Duodenal mucosa (tissue), 2 donors: ENCODE measurements around the gene ANKRD13D.
A peak's percentile ranks its signal among the peaks of the same experiment; 100 is the strongest.

ENCODE experiments used
- H3K27ac ChIP-seq: one replicate; pipeline ENCODE4 v1.7.0; 2013; ENCODE audit warnings: low read depth, low read length
- H3K27me3 ChIP-seq, 2 donors: one replicate each; pipeline ENCODE4 v1.7.0; 2013; ENCODE audit warnings: low read length in 2 of 2, control low read depth in 1 of 2; ENCODE audit not compliant: insufficient read depth in 2 of 2, control insufficient read depth in 1 of 2
- H3K36me3 ChIP-seq, 2 donors: one replicate each; pipeline ENCODE4 v1.7.0; 2013; ENCODE audit warnings: low read length in 2 of 2, control low read depth in 1 of 2; ENCODE audit not compliant: insufficient read depth in 2 of 2, control insufficient read depth in 1 of 2
- H3K4me1 ChIP-seq, 2 donors: one replicate each; pipeline ENCODE4 v1.7.0; 2013; ENCODE audit warnings: low read length in 2 of 2, control low read depth in 1 of 2; ENCODE audit not compliant: insufficient read depth in 2 of 2, control insufficient read depth in 1 of 2
- H3K4me3 ChIP-seq, 2 donors: one replicate each; pipeline ENCODE4 v1.7.0; 2013; ENCODE audit warnings: low read length in 2 of 2, low read depth in 1 of 2
- H3K9ac ChIP-seq, 2 donors: one replicate each; pipeline ENCODE4 v1.7.0; 2013; ENCODE audit warnings: low read length in 2 of 2, low read depth in 1 of 2
- H3K9me3 ChIP-seq, 2 donors: one replicate each; pipeline ENCODE4 v1.7.0; 2013; ENCODE audit warnings: low read length in 2 of 2, control low read depth in 1 of 2; ENCODE audit not compliant: control insufficient read depth in 1 of 2

Gene ANKRD13D

GRCh38 chr11:67298786-67299185, 9.7 kb downstream of the ANKRD13D start:
- no peak overlapping the region for H3K4me3 ChIP-seq
- H3K9me3 ChIP-seq, result peaks cover 6 to 9% of the 10 kb centered on the region in 2 donors
- H3K27ac ChIP-seq, result no peak overlapping the region
- no peaks in the 10 kb centered on the region for H3K27me3 ChIP-seq
- no peak overlapping the region for H3K9ac ChIP-seq
- peaks cover 8 to 33% of the 10 kb centered on the region in 2 donors for H3K36me3 ChIP-seq
- H3K4me1 ChIP-seq, result peaks cover 7 to 16% of the 10 kb centered on the region in 2 donors

- no peaks in the 10 kb centered on the region for H3K27me3 ChIP-seq
- H3K9me3 ChIP-seq, result peaks cover 6 to 9% of the 10 kb centered on the region in 2 donors
- H3K36me3 ChIP-seq, result peaks cover 8 to 33% of the 10 kb centered on the region in 2 donors
- H3K4me3 ChIP-seq, result no peak overlapping the region
- H3K9ac ChIP-seq, result no peak overlapping the region
- H3K4me1 ChIP-seq, result peaks cover 11 to 24% of the 10 kb centered on the region in 2 donors
- no peak overlapping the region for H3K27ac ChIP-seq
These were observed 10.5 kb downstream of the ANKRD13D start for GRCh38 chr11:67299471-67300191.

GRCh38 chr11:67300256-67300755, 11.2 kb downstream of the ANKRD13D start:
- H3K36me3 ChIP-seq, result peaks cover 8 to 33% of the 10 kb centered on the region in 2 donors
- H3K27me3 ChIP-seq, result no peaks in the 10 kb centered on the region
- H3K27ac ChIP-seq, result no peak overlapping the region
- peaks cover 6 to 9% of the 10 kb centered on the region in 2 donors for H3K9me3 ChIP-seq
- no peak overlapping the region for H3K4me3 ChIP-seq
- peaks cover 16 to 28% of the 10 kb centered on the region in 2 donors for H3K4me1 ChIP-seq
- no peak overlapping the region for H3K9ac ChIP-seq

DNA sequence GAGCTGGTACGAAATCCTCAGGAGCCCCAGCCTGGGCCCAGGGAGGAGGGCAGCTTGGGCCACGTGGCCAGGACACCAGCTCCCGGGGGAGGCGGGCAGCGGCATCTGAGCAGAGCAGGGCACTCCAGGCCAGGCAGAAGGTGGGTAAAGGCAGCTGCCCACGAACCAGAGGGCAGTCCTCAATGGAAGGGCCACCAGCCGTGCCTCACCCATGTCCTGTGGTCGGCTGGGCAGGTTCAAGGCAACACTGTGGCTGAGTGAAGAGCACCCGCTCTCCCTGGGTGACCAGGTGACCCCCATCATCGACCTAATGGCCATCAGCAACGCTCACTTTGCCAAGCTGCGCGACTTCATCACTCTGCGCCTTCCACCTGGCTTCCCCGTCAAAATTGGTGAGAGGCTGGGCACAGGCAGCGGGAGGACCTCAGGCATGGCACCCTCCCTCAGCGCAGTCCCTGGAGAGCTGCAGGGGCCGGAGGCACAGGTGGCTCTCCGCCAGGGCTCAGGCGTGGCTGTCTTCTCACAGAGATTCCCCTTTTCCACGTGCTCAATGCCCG, 11.7 kb downstream of the ANKRD13D start:
- peaks cover 8 to 33% of the 10 kb centered on the region in 2 donors for H3K36me3 ChIP-seq
- H3K27me3 ChIP-seq, result no peaks in the 10 kb centered on the region
- H3K9me3 ChIP-seq, result peaks cover 4 to 5% of the 10 kb centered on the region in 2 donors
- H3K27ac ChIP-seq, result no peak overlapping the region
- peaks cover 16 to 28% of the 10 kb centered on the region in 2 donors for H3K4me1 ChIP-seq
- H3K4me3 ChIP-seq, result no peak overlapping the region
- no peak overlapping the region for H3K9ac ChIP-seq

DNA sequence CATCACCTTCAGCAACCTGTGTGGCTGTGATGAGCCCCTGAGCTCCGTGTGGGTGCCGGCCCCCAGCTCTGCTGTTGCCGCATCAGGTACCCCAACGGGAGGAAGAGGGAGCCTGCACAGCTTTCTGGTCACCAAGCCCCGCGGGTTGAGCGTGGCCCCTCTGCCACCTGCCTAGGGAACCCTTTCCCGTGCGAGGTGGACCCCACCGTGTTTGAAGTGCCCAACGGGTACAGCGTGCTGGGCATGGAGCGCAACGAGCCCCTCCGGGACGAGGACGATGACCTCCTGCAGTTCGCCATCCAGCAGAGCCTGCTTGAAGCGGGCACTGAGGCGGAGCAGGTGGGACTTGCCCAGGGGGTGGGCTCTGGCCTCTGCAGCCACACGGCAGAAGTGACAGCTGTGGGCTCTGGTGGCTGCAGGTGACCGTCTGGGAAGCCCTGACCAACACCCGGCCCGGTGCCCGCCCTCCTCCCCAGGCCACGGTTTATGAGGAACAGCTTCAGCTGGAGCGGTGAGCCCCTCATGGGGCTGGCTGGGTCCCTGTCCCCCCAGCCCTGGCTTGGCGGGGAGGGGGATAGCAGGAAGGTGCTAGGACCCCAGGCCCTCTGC, 12.3 kb downstream of the ANKRD13D start:
- no peak overlapping the region for H3K9ac ChIP-seq
- H3K27me3 ChIP-seq, result no peaks in the 10 kb centered on the region
- H3K9me3 ChIP-seq, result no peaks in the 10 kb centered on the region
- H3K36me3 ChIP-seq, result peaks cover 8 to 33% of the 10 kb centered on the region in 2 donors
- H3K27ac ChIP-seq, result no peak overlapping the region
- H3K4me3 ChIP-seq, result peak overlapping the region in 1 of 2 donors; percentile 85
- H3K4me1 ChIP-seq, result peaks cover 16 to 28% of the 10 kb centered on the region in 2 donors

DNA sequence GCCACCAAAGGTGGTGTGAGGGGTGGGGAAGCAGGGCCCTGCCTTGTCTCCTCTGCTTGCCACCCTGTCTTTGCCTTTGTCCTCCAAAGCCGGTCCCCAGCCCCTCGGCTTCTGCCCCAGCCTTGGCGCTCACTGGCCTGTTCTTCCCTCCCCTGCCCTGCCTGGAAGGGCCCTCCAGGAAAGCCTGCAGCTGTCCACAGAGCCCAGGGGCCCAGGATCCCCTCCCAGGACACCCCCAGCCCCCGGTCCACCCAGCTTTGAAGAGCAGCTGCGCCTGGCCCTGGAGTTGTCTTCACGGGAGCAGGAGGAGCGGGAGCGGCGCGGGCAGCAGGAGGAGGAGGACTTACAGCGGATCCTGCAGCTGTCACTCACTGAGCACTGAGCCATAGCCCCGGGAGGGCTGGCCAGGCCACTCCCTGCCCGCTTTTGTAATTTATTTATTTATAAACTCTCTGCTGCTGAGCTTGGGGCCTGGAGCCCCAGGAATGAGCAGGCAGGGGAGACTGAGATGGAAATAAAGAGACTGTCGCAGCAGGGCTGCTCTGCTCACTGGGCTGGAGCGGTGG, 12.9 kb downstream of the ANKRD13D start:
- no peak overlapping the region for H3K27ac ChIP-seq
- H3K36me3 ChIP-seq, result peaks cover 9 to 37% of the 10 kb centered on the region in 2 donors
- peak overlapping the region; percentile 81 to 85 for H3K4me3 ChIP-seq
- H3K9ac ChIP-seq, result peak overlapping the region; percentile 82
- H3K9me3 ChIP-seq, result no peaks in the 10 kb centered on the region
- H3K4me1 ChIP-seq, result peaks cover 16 to 28% of the 10 kb centered on the region in 2 donors
- no peaks in the 10 kb centered on the region for H3K27me3 ChIP-seq

DNA sequence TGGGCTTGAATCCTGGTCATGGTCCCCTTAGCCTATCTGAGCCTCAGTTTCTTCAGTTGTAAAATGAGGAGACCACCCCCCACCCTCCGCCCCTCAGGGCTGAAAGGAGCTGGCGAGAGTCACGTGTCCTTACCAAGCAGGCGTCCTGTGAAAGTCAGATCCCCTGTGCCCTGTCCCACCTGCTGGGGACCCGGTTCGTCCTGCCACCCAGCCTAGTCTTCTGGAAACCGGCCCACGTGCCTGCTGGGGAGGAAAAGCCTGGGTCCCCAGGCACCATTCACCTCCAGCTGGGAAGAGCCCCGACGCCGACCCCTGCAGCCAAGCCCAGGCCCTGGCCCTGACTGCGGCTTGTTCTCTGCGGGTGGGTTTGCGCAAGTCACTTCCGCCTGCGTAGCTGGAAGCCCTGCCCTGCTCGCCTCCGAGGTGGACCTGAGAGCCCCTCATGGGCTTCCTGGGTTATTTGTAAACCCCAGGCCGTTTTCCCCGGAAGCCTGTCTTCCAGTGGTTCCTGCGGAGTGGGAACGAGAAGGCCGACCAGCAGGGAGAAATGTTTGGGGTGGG, 13.5 kb downstream of the ANKRD13D start:
- H3K27ac ChIP-seq, result peak overlapping the region; percentile 73
- peaks cover 14 to 42% of the 10 kb centered on the region in 2 donors for H3K36me3 ChIP-seq
- peak overlapping the region; percentile 82 for H3K9ac ChIP-seq
- no peaks in the 10 kb centered on the region for H3K9me3 ChIP-seq
- peak overlapping the region; percentile 81 to 85 for H3K4me3 ChIP-seq
- H3K27me3 ChIP-seq, result no peaks in the 10 kb centered on the region
- peaks cover 16 to 28% of the 10 kb centered on the region in 2 donors for H3K4me1 ChIP-seq

DNA sequence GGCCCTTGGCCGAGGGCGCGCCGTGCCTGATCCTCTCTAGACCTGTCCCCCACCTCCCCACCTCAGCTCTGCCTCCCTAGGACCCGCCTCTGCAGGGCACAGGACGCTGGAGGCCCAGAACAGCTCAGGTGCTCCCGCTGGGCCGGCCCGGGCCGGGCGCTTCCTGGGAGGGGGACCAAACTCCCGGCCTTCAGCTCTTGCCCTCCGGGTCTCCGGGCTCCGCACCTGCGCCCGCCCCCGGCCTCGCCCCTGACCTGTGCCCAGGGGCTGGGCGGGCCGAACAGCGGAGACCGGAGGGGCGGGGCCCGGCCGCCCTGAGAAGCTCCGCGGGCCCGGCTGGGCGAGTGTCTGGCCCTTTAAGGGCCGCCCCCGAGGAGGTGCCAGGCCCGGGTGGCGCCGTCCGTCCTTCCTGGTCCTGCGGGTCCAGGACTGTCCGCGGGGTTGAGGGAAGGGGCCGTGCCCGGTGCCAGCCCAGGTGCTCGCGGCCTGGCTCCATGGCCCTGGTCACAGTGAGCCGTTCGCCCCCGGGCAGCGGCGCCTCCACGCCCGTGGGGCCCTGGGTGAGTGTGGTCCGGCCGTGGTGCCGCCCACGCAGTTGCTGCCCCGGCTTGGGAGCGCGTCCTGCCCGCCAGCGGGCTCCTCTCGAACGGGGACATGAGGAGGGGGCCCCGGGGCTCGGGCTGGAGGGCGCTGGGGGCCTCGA, 14.2 kb downstream of the ANKRD13D start, which contains the start of gene SSH3:
Gene SSH3, plus strand, starts transcription at position 399 of the 703 bp plus-strand sequence. Its CDS starts 96 bp downstream, at position 495.
- Histone ChIP-seq H3K9me3 (no peaks in the 10 kb centered on the region), H3K27me3 (no peaks in the 10 kb centered on the region), H3K4me1 (peaks cover 16 to 28% of the 10 kb centered on the region in 2 donors), H3K36me3 (peaks cover 17 to 48% of the 10 kb centered on the region in 2 donors), H3K9ac (peak within 1 kb of the TSS; percentile 82), H3K27ac (peak within 1 kb of the TSS; percentile 73), H3K4me3 (peak within 1 kb of the TSS; percentile 81 to 85)

DNA sequence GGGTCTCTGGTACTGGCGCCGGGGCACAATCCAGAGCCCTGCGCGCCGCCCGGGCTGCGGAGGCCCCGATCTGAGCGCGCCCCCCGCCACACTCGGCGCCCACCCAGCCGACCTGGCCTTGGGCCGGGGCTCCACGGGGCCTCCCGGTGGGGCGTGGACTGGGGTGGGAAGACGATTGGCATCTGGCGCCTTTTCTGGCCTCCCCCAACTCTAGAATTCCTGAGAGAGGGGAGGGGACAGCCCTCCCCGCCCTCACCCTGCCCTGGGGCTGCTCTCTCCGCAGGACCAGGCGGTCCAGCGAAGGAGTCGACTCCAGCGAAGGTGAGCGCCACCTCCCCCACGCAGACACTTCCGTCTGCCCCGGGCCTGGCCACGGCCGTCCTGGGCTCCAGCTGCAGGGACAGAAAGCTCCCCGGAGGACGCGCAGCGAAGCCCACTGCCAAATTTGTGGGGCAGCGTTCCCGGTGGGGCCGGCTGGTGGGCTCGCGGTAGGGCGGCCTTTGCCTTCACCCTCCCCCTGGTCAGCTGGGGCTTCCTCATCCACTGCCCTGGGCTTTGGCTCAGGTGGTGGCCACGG, 14.8 kb downstream of the ANKRD13D start:
- peak overlapping the region; percentile 82 for H3K9ac ChIP-seq
- peaks cover 16 to 28% of the 10 kb centered on the region in 2 donors for H3K4me1 ChIP-seq
- H3K4me3 ChIP-seq, result peak overlapping the region; percentile 81 to 85
- no peaks in the 10 kb centered on the region for H3K27me3 ChIP-seq
- H3K36me3 ChIP-seq, result peaks cover 17 to 51% of the 10 kb centered on the region in 2 donors
- no peaks in the 10 kb centered on the region for H3K9me3 ChIP-seq
- peak overlapping the region; percentile 10 for H3K27ac ChIP-seq
